ENCODE measurements around the gene TSHZ2. TPM values are rescaled to one million over a fixed set of nuclear protein-coding genes. Genes with fewer than 3 reads are reported as not detected.

The TSHZ2 gene
- total RNA-seq, 4 donors from 2014 or later: 4.0 to 57.8 (median 10.3) TPM

DNA sequence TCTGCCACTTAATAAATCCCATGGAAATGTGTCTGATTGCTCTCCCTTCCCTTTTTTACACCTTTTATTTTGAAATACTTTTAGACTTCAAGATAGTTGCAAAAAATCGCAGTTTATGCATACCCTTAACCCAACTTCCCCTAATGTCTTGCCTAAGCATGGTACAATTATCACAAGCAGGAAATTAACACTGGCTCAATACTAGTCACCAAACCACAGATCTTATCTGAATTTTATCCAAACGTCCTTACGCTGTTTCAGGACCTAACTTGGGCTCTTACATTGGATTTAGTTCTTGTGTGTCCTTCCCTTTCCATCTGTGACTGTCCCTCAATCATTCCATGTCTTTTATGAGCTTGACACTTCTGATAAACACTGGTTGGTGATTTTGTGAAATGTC, 475.2 kb downstream of the TSHZ2 start:
- H3K36me3 ChIP-seq: no peaks in the 10 kb centered on the region
- H3K4me1 ChIP-seq: no peaks in the 10 kb centered on the region
- peaks cover 0 to 8% (median 0%) of the 10 kb centered on the region in 4 donors for H3K9me3 ChIP-seq
- no peak overlapping the region for H3K4me3 ChIP-seq
- no peak overlapping the region for H3K27ac ChIP-seq
- DNase-seq: no peak
- H3K27me3 ChIP-seq: no peaks in the 10 kb centered on the region
- TF ChIP-seq, protein P1, sequence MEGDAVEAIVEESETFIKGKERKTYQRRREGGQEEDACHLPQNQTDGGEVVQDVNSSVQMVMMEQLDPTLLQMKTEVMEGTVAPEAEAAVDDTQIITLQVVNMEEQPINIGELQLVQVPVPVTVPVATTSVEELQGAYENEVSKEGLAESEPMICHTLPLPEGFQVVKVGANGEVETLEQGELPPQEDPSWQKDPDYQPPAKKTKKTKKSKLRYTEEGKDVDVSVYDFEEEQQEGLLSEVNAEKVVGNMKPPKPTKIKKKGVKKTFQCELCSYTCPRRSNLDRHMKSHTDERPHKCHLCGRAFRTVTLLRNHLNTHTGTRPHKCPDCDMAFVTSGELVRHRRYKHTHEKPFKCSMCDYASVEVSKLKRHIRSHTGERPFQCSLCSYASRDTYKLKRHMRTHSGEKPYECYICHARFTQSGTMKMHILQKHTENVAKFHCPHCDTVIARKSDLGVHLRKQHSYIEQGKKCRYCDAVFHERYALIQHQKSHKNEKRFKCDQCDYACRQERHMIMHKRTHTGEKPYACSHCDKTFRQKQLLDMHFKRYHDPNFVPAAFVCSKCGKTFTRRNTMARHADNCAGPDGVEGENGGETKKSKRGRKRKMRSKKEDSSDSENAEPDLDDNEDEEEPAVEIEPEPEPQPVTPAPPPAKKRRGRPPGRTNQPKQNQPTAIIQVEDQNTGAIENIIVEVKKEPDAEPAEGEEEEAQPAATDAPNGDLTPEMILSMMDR (IDR thresholded peaks at IDR 0.05): no peak
- TF ChIP-seq POLR2A (IDR thresholded peaks at IDR 0.05): no peak

DNA sequence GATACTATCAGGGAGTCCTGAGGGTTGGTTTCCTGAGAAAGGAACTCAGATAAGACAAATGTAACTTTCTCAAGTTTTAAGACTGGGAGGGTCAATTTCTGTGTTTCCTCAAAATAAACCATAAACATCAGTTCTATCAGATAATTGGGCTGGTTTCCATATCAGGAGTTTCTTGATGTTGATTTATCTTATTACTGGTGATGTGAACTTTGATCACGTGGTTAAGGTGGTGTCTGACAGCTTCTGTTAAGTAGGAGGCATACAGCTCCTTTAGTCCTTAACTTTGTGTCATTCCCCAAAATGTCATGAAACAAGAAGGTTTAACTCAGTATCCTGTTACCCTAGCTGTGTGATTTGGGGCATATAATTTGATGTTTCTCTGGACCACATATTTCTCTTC, 476.3 kb downstream of the TSHZ2 start:
- Histone ChIP-seq H3K36me3 (no peaks in the 10 kb centered on the region), H3K4me1 (no peaks in the 10 kb centered on the region), H3K27me3 (no peaks in the 10 kb centered on the region), H3K9me3 (peaks cover 0 to 8% (median 0%) of the 10 kb centered on the region in 4 donors), H3K4me3 (no peak overlapping the region), H3K27ac (no peak overlapping the region)
- TF ChIP-seq POLR2A (IDR thresholded peaks at IDR 0.05): no peak
- TF ChIP-seq, protein P1 (IDR thresholded peaks at IDR 0.05): no peak
- DNase-seq: no peak

DNA sequence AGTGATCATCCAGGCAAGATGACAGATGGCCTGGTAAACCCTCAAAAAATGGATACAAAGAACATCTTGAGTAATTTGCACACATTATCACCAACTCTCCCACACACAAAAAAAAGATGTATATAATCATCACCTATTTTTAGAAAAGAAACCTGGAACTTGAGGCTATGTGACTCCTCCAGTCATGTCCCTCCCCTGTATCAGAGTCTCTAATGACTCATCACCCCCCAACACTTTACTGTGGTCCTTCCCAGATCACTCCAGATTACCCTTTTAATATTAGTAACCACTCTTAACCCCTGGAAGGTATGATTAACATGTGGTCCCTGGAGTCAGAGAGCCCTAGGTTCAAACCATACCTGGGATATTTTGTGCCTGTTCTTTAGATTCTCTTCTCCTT, 476.7 kb downstream of the TSHZ2 start:
- H3K9me3 ChIP-seq: peaks cover 0 to 8% (median 0%) of the 10 kb centered on the region in 4 donors
- TF ChIP-seq, protein P1 (IDR thresholded peaks at IDR 0.05): no peak
- TF ChIP-seq POLR2A (IDR thresholded peaks at IDR 0.05): no peak
- H3K4me3 ChIP-seq: no peak overlapping the region
- no peak for DNase-seq
- no peaks in the 10 kb centered on the region for H3K4me1 ChIP-seq
- no peak overlapping the region for H3K27ac ChIP-seq
- H3K27me3 ChIP-seq: no peaks in the 10 kb centered on the region
- no peaks in the 10 kb centered on the region for H3K36me3 ChIP-seq

DNA sequence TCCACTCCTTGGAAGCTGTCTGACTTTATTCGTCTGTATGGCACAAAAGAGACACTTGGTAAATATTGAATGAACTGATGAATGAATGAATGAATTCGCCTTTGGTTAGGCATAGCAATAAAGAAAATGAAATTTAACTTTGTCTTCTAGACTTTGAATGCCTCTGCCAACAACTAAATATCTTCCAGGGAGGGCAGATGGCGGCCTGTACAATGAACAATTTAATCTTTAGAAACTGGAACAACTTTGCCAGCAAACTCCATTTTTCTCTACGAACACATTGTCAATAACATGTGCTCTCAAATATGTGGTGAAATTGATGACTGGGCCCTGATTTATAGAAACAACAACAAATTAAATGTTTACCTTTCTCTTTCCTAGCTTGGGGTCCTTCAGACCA, 480.9 kb downstream of the TSHZ2 start:
- Histone ChIP-seq H3K4me1 (no peaks in the 10 kb centered on the region), H3K27ac (no peak overlapping the region)

DNA sequence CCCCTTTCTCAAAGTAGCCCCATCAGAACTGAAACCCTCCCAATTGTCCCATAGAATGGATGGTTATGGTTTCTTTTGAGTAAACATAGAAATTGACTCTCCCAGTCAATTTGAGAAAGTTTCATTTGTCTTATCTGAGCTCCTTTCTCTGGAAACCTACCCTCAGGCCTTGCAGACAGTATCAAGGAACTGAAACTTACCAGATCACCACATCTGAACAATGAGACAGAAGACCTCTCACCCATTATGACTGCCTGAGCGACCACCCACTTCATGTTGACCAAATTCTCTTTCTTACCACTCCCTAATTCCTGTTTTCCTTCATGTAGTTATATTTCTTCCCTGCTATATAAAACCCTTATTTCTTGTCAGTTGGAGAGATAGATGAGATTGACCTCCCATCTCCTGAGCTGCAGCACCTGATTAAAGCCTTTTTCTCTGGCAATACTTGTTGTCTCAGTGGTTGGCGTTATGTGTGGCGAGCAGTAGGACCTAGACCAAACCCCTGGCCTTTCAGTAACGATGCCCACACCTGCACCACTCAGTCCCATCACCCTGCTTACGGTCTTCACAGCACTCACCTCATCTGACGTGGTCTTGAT, 482.6 kb downstream of the TSHZ2 start:
- no peak overlapping the region for H3K4me3 ChIP-seq
- no peaks in the 10 kb centered on the region for H3K36me3 ChIP-seq
- TF ChIP-seq, protein P1 (IDR thresholded peaks at IDR 0.05): no peak
- TF ChIP-seq POLR2A (IDR thresholded peaks at IDR 0.05): no peak
- H3K4me1 ChIP-seq: no peaks in the 10 kb centered on the region
- H3K27me3 ChIP-seq: no peaks in the 10 kb centered on the region
- no peak overlapping the region for H3K27ac ChIP-seq
- peaks cover 0 to 4% (median 2%) of the 10 kb centered on the region in 4 donors for H3K9me3 ChIP-seq
- no peak for DNase-seq

More for the DNA sequence above, 480.9 kb downstream of the TSHZ2 start:
- TF ChIP-seq, protein P1 (IDR thresholded peaks at IDR 0.05): no peak
- TF ChIP-seq POLR2A (IDR thresholded peaks at IDR 0.05): no peak
- no peaks in the 10 kb centered on the region for H3K27me3 ChIP-seq
- H3K36me3 ChIP-seq: no peaks in the 10 kb centered on the region
- H3K4me3 ChIP-seq: no peak overlapping the region
- no peak for DNase-seq
- peaks cover 0 to 9% (median 2%) of the 10 kb centered on the region in 4 donors for H3K9me3 ChIP-seq
